HG02678 (cell line): ENCODE data around the gene SYNE2.
"Not testable (repeated sequence)": the region's sequence is repeated elsewhere in the genome, so short reads cannot be mapped to it uniquely, and the experiment has no call there.

Experiments used
- ATAC-seq: cut with Tn5 transposase; IDR thresholded peaks from one replicate; pipeline ENCODE4 v1.9.1; 2021; ENCODE audit warnings: mild to moderate bottlenecking, moderate library complexity; ENCODE audit not compliant: unreplicated experiment

The SYNE2 gene

GRCh38 chr14:64000749-64001148 lies 147.9 kb downstream of the SYNE2 start:
- no peak for ATAC-seq

- no peak for ATAC-seq
These were observed 153.0 kb downstream of the SYNE2 start for GRCh38 chr14:64005822-64006221.

GRCh38 chr14:64008016-64008415 lies 155.2 kb downstream of the SYNE2 start:
- ATAC-seq: no peak

- ATAC-seq: no peak
These were observed 159.2 kb downstream of the SYNE2 start for GRCh38 chr14:64012003-64012402.

- ATAC-seq: no peak
These were observed 159.9 kb downstream of the SYNE2 start for GRCh38 chr14:64012720-64013119.

- no peak for ATAC-seq
These were observed 172.7 kb downstream of the SYNE2 start for GRCh38 chr14:64025479-64025878.

- no peak for ATAC-seq
These were observed 173.8 kb downstream of the SYNE2 start for GRCh38 chr14:64026600-64026999.

GRCh38 chr14:64035143-64035542 lies 182.3 kb downstream of the SYNE2 start:
- no peak for ATAC-seq

GRCh38 chr14:64037869-64038745 lies 185.3 kb downstream of the SYNE2 start:
- not testable (repeated sequence) for ATAC-seq

GRCh38 chr14:64038841-64039542 lies 186.2 kb downstream of the SYNE2 start:
- no peak for ATAC-seq

GRCh38 chr14:64040044-64040443 lies 187.2 kb downstream of the SYNE2 start:
- no peak for ATAC-seq

GRCh38 chr14:64043296-64043695 lies 190.5 kb downstream of the SYNE2 start:
- ATAC-seq: not testable (repeated sequence)

- ATAC-seq: no peak
These were observed 192.3 kb downstream of the SYNE2 start for GRCh38 chr14:64045091-64045490.

GRCh38 chr14:64049616-64050381 lies 197.0 kb downstream of the SYNE2 start:
- ATAC-seq: no peak

- no peak for ATAC-seq
These were observed 201.2 kb downstream of the SYNE2 start for GRCh38 chr14:64053694-64054669.

- ATAC-seq: no peak
These were observed 206.8 kb downstream of the SYNE2 start for GRCh38 chr14:64059454-64060198.

- ATAC-seq: no peak
These were observed 207.4 kb downstream of the SYNE2 start for GRCh38 chr14:64060199-64060545.

- no peak for ATAC-seq
These were observed 207.9 kb downstream of the SYNE2 start for GRCh38 chr14:64060648-64061096.

GRCh38 chr14:64061115-64061514 lies 208.3 kb downstream of the SYNE2 start:
- no peak for ATAC-seq

- ATAC-seq: no peak
These were observed 208.9 kb downstream of the SYNE2 start for GRCh38 chr14:64061706-64062105.
